Thymus (tissue), 11 donors: ENCODE data around the gene LDLRAD3. TPM values are rescaled to one million over a fixed set of nuclear protein-coding genes. Genes with fewer than 3 reads are reported as not detected.

Experiments used
- DNase-seq, 9 donors: peaks; one replicate each; pipeline ENCODE4 v3.0.0-alpha.2; 2013; ENCODE audit warnings: low spot score in 9 of 9, low read depth in 6 of 9, missing footprints in 1 of 9
- H3K27ac ChIP-seq, 2 donors: one replicate each; pipeline ENCODE4 v1.5.1; 2013; ENCODE audit warnings: control low read depth in 1 of 2, low read depth in 1 of 2, low read length in 1 of 2, mild to moderate bottlenecking in 1 of 2, moderate library complexity in 1 of 2
- H3K27me3 ChIP-seq, 2 donors: one replicate each; pipeline ENCODE4 v1.5.1; 2013; ENCODE audit warnings: low read length in 1 of 2; ENCODE audit not compliant: control insufficient read depth in 2 of 2, insufficient read depth in 1 of 2
- H3K36me3 ChIP-seq, 2 donors: one replicate each; pipeline ENCODE4 v1.5.1; 2013; ENCODE audit warnings: low read length in 1 of 2, mild to moderate bottlenecking in 1 of 2, moderate library complexity in 1 of 2; ENCODE audit not compliant: control insufficient read depth in 2 of 2, insufficient read depth in 2 of 2
- H3K4me1 ChIP-seq, 2 donors: one replicate each; pipeline ENCODE4 v1.5.1; 2013; ENCODE audit warnings: low read length in 2 of 2; ENCODE audit not compliant: control insufficient read depth in 2 of 2, insufficient read depth in 2 of 2
- H3K4me3 ChIP-seq, 2 donors: one replicate each; pipeline ENCODE4 v1.5.1; 2013; ENCODE audit warnings: low read length in 2 of 2, control low read depth in 1 of 2, mild to moderate bottlenecking in 1 of 2
- H3K9me3 ChIP-seq, 2 donors: one replicate each; pipeline ENCODE4 v1.5.1; 2013; ENCODE audit warnings: low read length in 1 of 2, mild to moderate bottlenecking in 1 of 2; ENCODE audit not compliant: control insufficient read depth in 2 of 2, insufficient read depth in 1 of 2
- WGBS: extraction: QIAGEN DNeasy Blood & Tissue Kit; methylation state at CpG from one replicate; pipeline ENCODE4 v1.1.7; 2013; 5-methylcytosine and 5-hydroxymethylcytosine counted together
- polyA plus RNA-seq: library from polyadenylated mRNA; stranded (reverse); fragments of 200-250 nt; gene quantifications from one replicate; pipeline ENCODE4 v1.2.3, GENCODE V29; 2013
- total RNA-seq: library from RNA; stranded (reverse); fragments of 120-200 nt; gene quantifications from one replicate; pipeline ENCODE4 v1.2.4, GENCODE V29; 2013
- donor health status: healthy.

The LDLRAD3 gene
- total and polyA plus RNA-seq, 2 donors: 2.1 to 6.9 TPM

DNA sequence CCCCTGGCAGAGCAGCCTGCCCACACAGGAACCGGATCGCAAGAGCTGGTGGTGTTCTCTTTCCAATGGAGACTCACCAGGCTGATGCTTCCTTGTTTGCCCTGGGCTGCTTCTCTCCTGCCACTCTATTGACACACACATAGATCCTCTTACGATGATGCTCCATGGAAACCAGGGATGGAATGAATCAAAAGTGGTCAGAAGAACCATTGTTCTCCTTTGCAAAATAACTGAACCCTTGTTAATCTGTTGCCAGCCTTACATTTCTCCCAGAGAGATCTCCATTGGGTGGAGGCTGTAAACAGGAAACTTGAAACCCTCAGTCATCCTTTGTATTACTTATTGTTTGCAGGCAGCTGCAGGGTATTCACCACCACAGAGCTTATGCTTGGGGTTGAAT, 24.6 kb upstream of the LDLRAD3 start:
- no peaks in the 10 kb centered on the region for H3K9me3 ChIP-seq
- no peak overlapping the region for H3K4me3 ChIP-seq
- no peaks in the 10 kb centered on the region for H3K4me1 ChIP-seq
- no peaks in the 10 kb centered on the region for H3K36me3 ChIP-seq
- no peak overlapping the region for H3K27ac ChIP-seq
- 83% methylated on average over 3 of the region's 3 CpGs for WGBS
- no peaks in the 10 kb centered on the region for H3K27me3 ChIP-seq
- DNase-seq: no peak

DNA sequence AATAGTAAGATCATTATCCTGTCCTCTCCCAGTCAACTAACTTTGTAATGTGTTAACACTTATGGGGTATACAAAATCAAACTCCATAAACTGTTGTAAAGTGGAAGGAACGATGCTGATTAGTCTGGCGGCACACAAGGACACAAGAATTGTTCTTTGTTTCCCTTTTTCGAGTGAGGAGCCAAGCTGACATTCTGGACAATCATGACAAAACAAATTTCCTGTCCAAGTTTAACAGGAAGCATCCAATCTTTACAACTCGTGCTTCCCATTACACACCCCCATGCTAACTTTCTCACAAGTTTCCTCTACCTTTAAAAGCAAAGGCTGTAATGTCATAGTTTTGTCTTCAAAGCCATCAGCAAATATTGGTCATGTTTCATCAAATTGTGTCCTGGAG, 20.4 kb upstream of the LDLRAD3 start:
- H3K4me1 ChIP-seq: no peaks in the 10 kb centered on the region
- no peak overlapping the region for H3K27ac ChIP-seq
- H3K4me3 ChIP-seq: no peak overlapping the region
- no peaks in the 10 kb centered on the region for H3K9me3 ChIP-seq
- 49% methylated on average over 4 of the region's 4 CpGs for WGBS
- no peak for DNase-seq
- H3K36me3 ChIP-seq: no peaks in the 10 kb centered on the region
- peaks cover 0 to 3% of the 10 kb centered on the region in 2 donors for H3K27me3 ChIP-seq

DNA sequence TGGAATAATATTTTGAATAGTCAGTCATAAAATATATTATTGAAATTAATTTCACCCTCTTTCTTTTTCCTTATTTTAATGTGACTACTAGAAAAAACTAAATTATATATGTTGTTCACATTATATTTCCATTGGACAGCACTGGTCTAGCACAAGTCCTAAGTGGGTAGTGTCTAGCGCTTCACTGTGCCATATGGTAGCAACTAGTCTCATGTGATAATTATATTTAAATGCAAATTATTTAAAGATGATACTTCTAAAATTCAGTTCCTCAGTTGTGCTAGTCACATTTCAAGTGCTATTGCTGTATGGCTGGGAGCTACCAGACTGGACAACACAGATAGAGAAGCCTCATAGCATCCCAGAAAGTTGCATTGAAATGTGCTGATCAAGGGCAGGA, 19.1 kb upstream of the LDLRAD3 start:
- WGBS: 100% methylated on average over 1 of the region's 1 CpG
- Histone ChIP-seq H3K36me3 (no peaks in the 10 kb centered on the region), H3K9me3 (no peaks in the 10 kb centered on the region), H3K27ac (no peak overlapping the region), H3K27me3 (peaks cover 0 to 3% of the 10 kb centered on the region in 2 donors), H3K4me1 (no peaks in the 10 kb centered on the region), H3K4me3 (no peak overlapping the region)
- DNase-seq: no peak

DNA sequence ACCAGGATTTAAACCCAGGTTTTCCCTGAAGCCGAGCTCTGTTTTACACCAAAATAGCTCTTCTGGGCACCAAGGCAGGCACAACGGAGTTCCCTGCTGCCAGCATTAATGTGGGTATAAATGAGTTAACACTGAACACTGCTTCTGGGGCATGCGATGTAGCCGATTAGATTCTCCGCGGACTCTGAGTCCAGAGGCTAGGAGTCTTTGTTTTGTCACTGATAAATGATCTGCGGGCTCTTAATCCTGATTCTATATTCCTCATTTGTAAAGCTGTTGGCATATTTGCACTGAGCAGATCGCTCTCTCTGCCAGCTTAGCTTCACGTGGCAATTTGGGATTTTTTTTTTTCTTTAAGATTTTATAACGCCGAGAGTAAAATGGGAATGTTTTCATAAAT, 16.8 kb upstream of the LDLRAD3 start:
- H3K27me3 ChIP-seq: peaks cover 0 to 3% of the 10 kb centered on the region in 2 donors
- no peaks in the 10 kb centered on the region for H3K4me1 ChIP-seq
- 76% methylated on average over 11 of the region's 11 CpGs for WGBS
- no peaks in the 10 kb centered on the region for H3K36me3 ChIP-seq
- no peaks in the 10 kb centered on the region for H3K9me3 ChIP-seq
- no peak for DNase-seq
- no peak overlapping the region for H3K27ac ChIP-seq
- H3K4me3 ChIP-seq: no peak overlapping the region

DNA sequence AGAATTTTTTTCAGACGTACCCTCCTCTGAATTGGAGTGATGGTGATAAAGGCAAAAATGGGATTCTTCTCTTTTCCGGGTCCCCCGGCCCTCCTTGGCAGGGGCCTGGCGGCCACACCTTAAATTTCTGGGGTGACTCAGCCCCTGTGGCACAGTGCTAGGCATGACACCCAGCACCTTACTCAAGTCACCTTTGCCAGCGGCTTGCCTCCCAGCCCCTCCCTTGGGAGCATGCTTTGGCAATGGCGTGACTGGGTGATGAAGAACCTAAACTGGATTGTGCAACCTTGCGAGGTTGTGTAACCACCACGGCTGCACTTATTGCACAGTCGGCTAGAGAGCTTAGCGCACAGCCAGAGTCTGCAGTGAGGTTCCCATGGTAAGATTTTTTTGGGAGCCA, 16.2 kb upstream of the LDLRAD3 start:
- Histone ChIP-seq H3K9me3 (no peaks in the 10 kb centered on the region), H3K4me3 (no peak overlapping the region), H3K27me3 (peaks cover 0 to 3% of the 10 kb centered on the region in 2 donors), H3K4me1 (no peaks in the 10 kb centered on the region), H3K36me3 (no peaks in the 10 kb centered on the region), H3K27ac (no peak overlapping the region)
- DNase-seq: no peak
- WGBS: 76% methylated on average over 10 of the region's 10 CpGs

DNA sequence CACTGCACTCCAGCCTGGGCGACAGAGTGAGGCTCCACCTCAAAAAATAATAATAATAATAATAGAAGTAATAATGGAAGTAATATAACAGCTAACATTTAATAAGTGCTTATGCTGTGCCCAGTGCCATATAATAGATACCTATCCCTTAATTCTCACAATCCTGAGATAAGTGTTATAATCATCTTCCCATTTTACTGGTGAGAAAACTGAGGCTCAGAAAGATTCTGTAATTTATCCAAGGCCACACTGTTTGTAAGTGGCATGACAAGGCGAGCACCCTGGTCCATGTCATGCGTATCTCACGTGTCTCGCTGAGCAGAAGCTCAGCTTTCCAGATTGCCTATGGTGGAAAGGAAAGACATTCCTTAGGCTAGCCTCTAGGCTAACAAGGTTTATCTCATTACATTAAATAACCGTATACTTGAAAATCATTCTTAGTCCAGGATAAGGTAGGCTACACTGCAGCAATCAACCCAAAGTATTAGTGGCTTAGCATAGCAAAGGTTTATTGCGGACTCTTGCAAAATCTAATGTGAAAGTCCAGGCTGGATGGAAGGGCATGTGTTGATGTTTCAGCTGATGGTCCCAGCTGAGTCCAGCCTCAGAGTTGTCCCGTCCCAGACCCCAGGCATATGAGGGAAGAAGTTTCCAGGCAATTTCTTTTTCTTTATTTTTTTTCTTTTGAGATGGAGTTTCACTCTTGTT, 15.0 kb upstream of the LDLRAD3 start:
- DNase-seq: no peak
- no peaks in the 10 kb centered on the region for H3K36me3 ChIP-seq
- no peak overlapping the region for H3K4me3 ChIP-seq
- H3K27me3 ChIP-seq: peaks cover 0 to 3% of the 10 kb centered on the region in 2 donors
- no peaks in the 10 kb centered on the region for H3K9me3 ChIP-seq
- 98% methylated on average over 8 of the region's 8 CpGs for WGBS
- no peaks in the 10 kb centered on the region for H3K4me1 ChIP-seq
- no peak overlapping the region for H3K27ac ChIP-seq

DNA sequence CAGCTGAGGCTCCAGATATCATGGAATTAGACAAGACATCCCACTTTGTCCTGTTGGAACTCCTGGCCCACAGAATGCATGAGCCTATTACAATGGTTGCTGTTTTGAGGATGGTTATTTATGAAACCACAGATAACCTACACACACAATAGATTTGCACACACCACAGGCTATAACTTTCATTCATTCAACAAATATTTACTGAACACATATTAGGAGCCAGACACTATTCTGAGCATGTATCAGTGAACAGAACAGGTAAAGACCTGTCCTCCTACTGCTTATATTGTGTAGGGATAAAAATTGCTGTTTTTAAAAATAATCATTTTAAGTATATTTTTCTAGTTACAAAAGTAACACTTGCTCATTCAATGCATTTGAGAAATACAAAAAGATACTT, 13.4 kb upstream of the LDLRAD3 start:
- Histone ChIP-seq H3K4me3 (no peak overlapping the region), H3K4me1 (no peaks in the 10 kb centered on the region), H3K27me3 (peaks cover 0 to 3% of the 10 kb centered on the region in 2 donors), H3K27ac (no peak overlapping the region), H3K36me3 (no peaks in the 10 kb centered on the region), H3K9me3 (no peaks in the 10 kb centered on the region)
- DNase-seq: no peak

DNA sequence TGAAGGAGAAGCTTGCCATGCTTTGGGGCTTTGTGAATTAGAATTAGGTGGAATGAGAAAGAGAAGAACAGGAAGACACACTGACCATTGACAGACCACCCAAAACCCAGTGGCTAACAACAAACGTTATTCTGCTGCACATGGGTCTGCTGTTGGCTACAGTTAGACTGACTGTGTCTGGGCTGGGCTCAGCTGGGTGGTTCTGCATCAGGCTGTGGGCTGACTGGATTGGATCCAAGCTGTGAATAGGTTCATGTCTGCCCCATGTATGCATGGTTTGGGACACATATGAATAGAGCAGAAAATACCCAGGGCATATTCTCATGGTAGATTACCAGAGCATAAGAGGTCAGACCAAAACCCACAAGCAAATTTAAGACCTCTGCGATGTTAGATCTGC, 11.7 kb upstream of the LDLRAD3 start:
- Histone ChIP-seq H3K4me1 (no peaks in the 10 kb centered on the region), H3K27me3 (peaks cover 0 to 3% of the 10 kb centered on the region in 2 donors), H3K9me3 (no peaks in the 10 kb centered on the region), H3K36me3 (no peaks in the 10 kb centered on the region), H3K4me3 (no peak overlapping the region), H3K27ac (no peak overlapping the region)
- 92% methylated on average over 2 of the region's 2 CpGs for WGBS
- DNase-seq: no peak

DNA sequence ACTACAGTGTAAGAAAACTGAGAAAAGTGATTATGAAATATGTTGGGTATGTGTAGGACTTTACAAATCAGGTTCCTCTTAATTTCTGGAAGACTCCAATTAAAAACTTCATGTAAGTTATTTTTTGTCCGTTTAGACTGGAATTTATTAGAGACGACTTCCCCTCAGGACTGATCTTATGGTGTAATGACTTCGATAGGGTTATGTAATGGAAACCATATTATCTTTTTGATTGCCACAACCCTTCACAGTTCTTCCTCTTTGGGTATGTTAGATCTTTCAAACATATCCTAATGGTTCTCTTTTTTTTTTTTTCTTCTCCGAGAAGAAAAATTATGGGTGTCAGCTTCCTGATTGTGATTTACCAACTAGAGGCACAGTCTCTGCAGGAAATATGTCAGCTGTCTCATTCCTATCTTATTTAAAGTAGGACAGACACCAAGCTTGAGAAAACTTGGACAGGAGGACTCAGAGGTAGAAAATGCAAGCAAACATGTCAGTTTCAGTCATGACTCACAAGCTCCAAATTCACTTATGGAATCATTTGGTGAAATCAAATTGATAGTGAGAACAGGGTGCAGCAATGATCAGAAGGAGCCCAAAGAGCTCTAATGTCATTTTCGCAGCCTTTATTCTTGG, 11.1 kb upstream of the LDLRAD3 start:
- DNase-seq: no peak
- H3K27ac ChIP-seq: no peak overlapping the region
- no peaks in the 10 kb centered on the region for H3K36me3 ChIP-seq
- WGBS: 23% methylated on average over 5 of the region's 5 CpGs
- no peak overlapping the region for H3K4me3 ChIP-seq
- no peaks in the 10 kb centered on the region for H3K4me1 ChIP-seq
- no peaks in the 10 kb centered on the region for H3K9me3 ChIP-seq
- H3K27me3 ChIP-seq: no peaks in the 10 kb centered on the region
